ENCODE data around the gene PITRM1. TPM values are rescaled to one million over a fixed set of nuclear protein-coding genes. Genes with fewer than 3 reads are reported as not detected.

Gene PITRM1
- total RNA-seq, 2 donors from 2014 or later, result 47.7 to 103 TPM

DNA sequence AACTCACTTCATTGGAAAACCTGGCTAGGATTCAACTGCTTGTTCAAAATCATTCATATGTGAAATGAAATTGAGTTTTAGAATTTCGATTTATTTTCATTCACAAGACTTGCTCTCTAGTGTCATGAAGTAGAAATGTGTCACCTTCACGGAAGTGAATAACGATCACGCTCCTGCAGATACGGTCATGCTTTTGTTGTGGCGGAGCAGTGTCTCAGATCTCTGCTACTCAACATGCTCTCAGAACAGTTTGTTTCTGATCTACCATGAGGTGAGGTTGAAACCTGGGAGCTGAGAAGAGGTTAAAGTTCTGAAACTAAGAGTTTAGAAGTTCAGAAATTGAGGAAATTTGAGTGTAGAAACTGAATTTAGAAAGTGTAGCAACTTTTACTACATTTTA is 13.8 kb upstream of the PITRM1 start:
- no peak overlapping the region for H3K27ac ChIP-seq
- H3K9me3 ChIP-seq, result no peaks in the 10 kb centered on the region
- intact Hi-C loops (cut with DNase I), result no loop called here
- DNase-seq (ENCODE audit: low spot score), result no peak
- no peaks in the 10 kb centered on the region for H3K4me1 ChIP-seq (replicated peaks)
- no peaks in the 10 kb centered on the region for H3K27me3 ChIP-seq (replicated peaks; ENCODE audit: insufficient read depth)
- WGBS, result 93% methylated on average over 6 of the region's 6 CpGs
- no peaks in the 10 kb centered on the region for H3K36me3 ChIP-seq
- TF ChIP-seq POLR2A (IDR thresholded peaks at IDR 0.05), result no peak
- TF ChIP-seq CTCF (IDR thresholded peaks at IDR 0.05), result no peak
- TF ChIP-seq POLR2AphosphoS5 (IDR thresholded peaks at IDR 0.05), result no peak
- H3K4me3 ChIP-seq, result no peak overlapping the region

GRCh38 chr10:3185386-3185785 is 12.8 kb upstream of the PITRM1 start:
- H3K27me3 ChIP-seq (replicated peaks; ENCODE audit: insufficient read depth), result no peaks in the 10 kb centered on the region
- TF ChIP-seq POLR2A (IDR thresholded peaks at IDR 0.05) (no peak), CTCF (IDR thresholded peaks at IDR 0.05) (no peak), POLR2AphosphoS5 (IDR thresholded peaks at IDR 0.05) (no peak)
- intact Hi-C loops (cut with DNase I), result no loop called here
- H3K9me3 ChIP-seq, result no peaks in the 10 kb centered on the region
- H3K4me3 ChIP-seq, result no peak overlapping the region
- no peak overlapping the region for H3K27ac ChIP-seq
- DNase-seq (ENCODE audit: low spot score), result no peak
- WGBS, result 90% methylated on average over 6 of the region's 6 CpGs
- no peaks in the 10 kb centered on the region for H3K36me3 ChIP-seq
- H3K4me1 ChIP-seq (replicated peaks), result no peaks in the 10 kb centered on the region

DNA sequence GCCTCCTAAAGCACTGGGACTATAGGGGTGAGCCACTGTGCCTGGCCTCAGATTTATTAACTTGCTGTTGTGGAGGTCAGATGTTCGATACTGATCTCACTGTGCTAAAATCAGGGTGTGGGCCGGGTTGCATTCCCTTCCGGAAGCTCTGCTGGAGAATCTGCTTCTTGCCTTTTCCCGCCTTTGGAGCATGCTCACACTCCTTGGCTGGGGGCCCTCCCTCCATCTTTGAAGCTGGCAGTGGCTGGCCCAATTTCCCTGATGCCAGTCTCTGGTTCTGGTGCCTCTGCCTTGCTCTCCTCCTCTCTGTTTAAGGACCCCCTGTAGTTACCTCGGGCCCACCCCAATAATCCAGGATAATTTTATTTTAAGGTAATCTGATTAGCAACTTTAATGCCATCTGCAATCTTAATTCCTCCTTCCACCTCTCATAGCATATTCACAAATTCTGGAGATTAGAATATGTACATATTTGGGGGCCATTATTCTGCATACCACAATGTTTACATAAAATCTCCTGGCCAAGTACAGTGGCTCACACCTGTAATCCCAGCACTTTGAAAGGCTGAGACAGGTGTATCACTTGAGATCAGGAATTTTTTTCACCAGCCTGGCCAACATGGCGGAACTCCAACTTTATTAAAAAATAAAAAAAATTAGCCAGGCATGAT is 7.9 kb upstream of the PITRM1 start:
- WGBS, result 79% methylated on average over 6 of the region's 6 CpGs
- Histone ChIP-seq H3K27ac (no peak overlapping the region), H3K9me3 (no peaks in the 10 kb centered on the region), H3K4me3 (no peak overlapping the region), H3K27me3 (replicated peaks; ENCODE audit: insufficient read depth) (no peaks in the 10 kb centered on the region), H3K36me3 (no peaks in the 10 kb centered on the region), H3K4me1 (replicated peaks) (no peaks in the 10 kb centered on the region)
- TF ChIP-seq CTCF (IDR thresholded peaks at IDR 0.05) (no peak), POLR2A (IDR thresholded peaks at IDR 0.05) (no peak), POLR2AphosphoS5 (IDR thresholded peaks at IDR 0.05) (no peak)
- DNase-seq (ENCODE audit: low spot score), result no peak
- intact Hi-C loops (cut with DNase I), result no loop called here

DNA sequence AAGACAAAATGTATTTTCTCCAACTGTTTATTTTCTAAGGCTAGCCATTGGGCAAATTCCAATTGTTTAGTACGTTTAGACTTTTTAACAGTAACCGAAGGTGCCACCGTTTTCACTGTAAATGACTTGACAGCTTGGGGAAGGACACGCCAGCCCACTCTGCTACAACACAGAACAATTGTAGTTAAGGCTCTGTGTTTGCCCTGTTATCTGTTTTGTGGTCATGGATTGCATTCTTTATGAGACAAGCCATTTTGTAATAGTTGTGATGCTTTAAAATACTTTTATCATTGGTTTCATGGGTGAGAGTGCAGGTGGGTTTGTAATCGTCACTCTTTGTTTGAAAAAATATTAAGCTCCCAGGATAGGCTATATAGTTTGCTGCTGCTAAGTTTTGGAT is 6.6 kb upstream of the PITRM1 start:
- H3K27me3 ChIP-seq (replicated peaks; ENCODE audit: insufficient read depth), result no peaks in the 10 kb centered on the region
- 58% methylated on average over 5 of the region's 5 CpGs for WGBS
- H3K27ac ChIP-seq, result no peak overlapping the region
- no peaks in the 10 kb centered on the region for H3K4me1 ChIP-seq (replicated peaks)
- H3K9me3 ChIP-seq, result no peaks in the 10 kb centered on the region
- TF ChIP-seq POLR2A (IDR thresholded peaks at IDR 0.05) (no peak), POLR2AphosphoS5 (IDR thresholded peaks at IDR 0.05) (no peak), CTCF (IDR thresholded peaks at IDR 0.05) (no peak)
- no peaks in the 10 kb centered on the region for H3K36me3 ChIP-seq
- intact Hi-C loops (cut with DNase I), result no loop called here
- H3K4me3 ChIP-seq, result no peak overlapping the region
- no peak for DNase-seq (ENCODE audit: low spot score)

- TF ChIP-seq POLR2AphosphoS5 (IDR thresholded peaks at IDR 0.05) (no peak), POLR2A (IDR thresholded peaks at IDR 0.05) (no peak), CTCF (IDR thresholded peaks at IDR 0.05) (no peak)
- WGBS, result 92% methylated on average over 5 of the region's 5 CpGs
- H3K27ac ChIP-seq, result no peak overlapping the region
- no peaks in the 10 kb centered on the region for H3K36me3 ChIP-seq
- H3K9me3 ChIP-seq, result no peaks in the 10 kb centered on the region
- intact Hi-C loops (cut with DNase I), result no loop called here
- DNase-seq (ENCODE audit: low spot score), result no peak
- no peaks in the 10 kb centered on the region for H3K4me1 ChIP-seq (replicated peaks)
- no peaks in the 10 kb centered on the region for H3K27me3 ChIP-seq (replicated peaks; ENCODE audit: insufficient read depth)
- no peak overlapping the region for H3K4me3 ChIP-seq
Observed at GRCh38 chr10:3178042-3178441, 5.5 kb upstream of the PITRM1 start.
